SU-DHL-6 (cell line): Measurements from ENCODE around the gene LZTR1.
"Not testable (repeated sequence)": the region's sequence is repeated elsewhere in the genome, so short reads cannot be mapped to it uniquely, and the experiment has no call there.

Experiments used
- H2AFZ ChIP-seq: fragments of 200-600 bp; sonication (generic); 2 replicates; pipeline ENCODE4 v1.6.1; 2014; ENCODE audit warnings: low read depth, mild to moderate bottlenecking, moderate library complexity, mixed read lengths, antibody characterized with exemption, low read length; ENCODE audit not compliant: severe bottlenecking
- H3F3A ChIP-seq: fragments of 200-600 bp; shearing (Covaris generic); 2 replicates; pipeline ENCODE4 v1.6.0; 2016; ENCODE audit warnings: antibody characterized with exemption, mild to moderate bottlenecking; ENCODE audit not compliant: insufficient read depth
- H3K27ac ChIP-seq: fragments of 200-600 bp; sonication (generic); 2 replicates; pipeline ENCODE4 v1.5.1; 2016; ENCODE audit warnings: low read depth, mild to moderate bottlenecking, low read length, moderate library complexity, mixed read lengths
- H3K27me3 ChIP-seq: fragments of 200-600 bp; sonication (generic), shearing (Covaris generic); 2 replicates; pipeline ENCODE4 v1.6.0; 2014; ENCODE audit warnings: mild to moderate bottlenecking, low read length
- H3K36me3 ChIP-seq: fragments of 200-600 bp; sonication (generic); 2 replicates; pipeline ENCODE4 v1.6.1; 2014; ENCODE audit warnings: mild to moderate bottlenecking, low read length, mixed read lengths
- H3K4me2 ChIP-seq: fragments of 300-600, 200-600 bp; shearing (Covaris generic), sonication (generic); 2 replicates; pipeline ENCODE4 v1.6.0; 2014; ENCODE audit warnings: low read length, low read depth, mild to moderate bottlenecking; ENCODE audit not compliant: poor library complexity, severe bottlenecking
- H3K4me3 ChIP-seq: fragments of 200-600 bp; sonication (generic); 2 replicates; pipeline ENCODE4 v1.5.1; 2014; ENCODE audit warnings: antibody characterized with exemption, low read length, mild to moderate bottlenecking, mixed read lengths; ENCODE audit not compliant: insufficient read depth, poor library complexity, severe bottlenecking
- H3K79me2 ChIP-seq: fragments of 200-600 bp; sonication (generic); 2 replicates; pipeline ENCODE4 v1.6.1; 2014; ENCODE audit warnings: mild to moderate bottlenecking, low read length, moderate library complexity; ENCODE audit not compliant: insufficient read depth
- H3K9ac ChIP-seq: fragments of 200-600 bp; sonication (generic); 2 replicates; pipeline ENCODE4 v1.7.0; 2014; ENCODE audit warnings: mild to moderate bottlenecking, low read length
- H3K9me2 ChIP-seq: fragments of 200-600 bp; sonication (generic); replicated peaks from 2 replicates; pipeline ENCODE4 v1.6.1; 2014; ENCODE audit warnings: low read length; ENCODE audit not compliant: insufficient read depth
- H3K9me3 ChIP-seq: fragments of 200-600 bp; sonication (generic); 2 replicates; pipeline ENCODE4 v1.6.1; 2014; ENCODE audit warnings: low read length, mixed read lengths; ENCODE audit not compliant: insufficient read depth
- H4K20me1 ChIP-seq: fragments of 200-600 bp; sonication (generic); 2 replicates; pipeline ENCODE4 v1.6.1; 2014; ENCODE audit warnings: low read depth, mild to moderate bottlenecking, antibody characterized with exemption, low read length, moderate library complexity, mixed read lengths
- EZH2phosphoT487 ChIP-seq: fragments of 200-600 bp; sonication (generic), shearing (Covaris generic); conservative IDR thresholded peaks from 2 replicates; pipeline ENCODE4 v1.6.1; 2018; ENCODE audit warnings: mild to moderate bottlenecking, antibody characterized with exemption, low read length, moderate library complexity, mixed read lengths
- TF ChIP-seq, protein P1 (sequence below): fragments of 200-600 bp; sonication (generic); IDR thresholded peaks from one replicate; pipeline ENCODE4 v1.5.1; 2017; ENCODE audit warnings: antibody characterized with exemption, mild to moderate bottlenecking, low read length, moderate library complexity; ENCODE audit not compliant: insufficient read depth, poor library complexity, severe bottlenecking

LZTR1 gene

DNA sequence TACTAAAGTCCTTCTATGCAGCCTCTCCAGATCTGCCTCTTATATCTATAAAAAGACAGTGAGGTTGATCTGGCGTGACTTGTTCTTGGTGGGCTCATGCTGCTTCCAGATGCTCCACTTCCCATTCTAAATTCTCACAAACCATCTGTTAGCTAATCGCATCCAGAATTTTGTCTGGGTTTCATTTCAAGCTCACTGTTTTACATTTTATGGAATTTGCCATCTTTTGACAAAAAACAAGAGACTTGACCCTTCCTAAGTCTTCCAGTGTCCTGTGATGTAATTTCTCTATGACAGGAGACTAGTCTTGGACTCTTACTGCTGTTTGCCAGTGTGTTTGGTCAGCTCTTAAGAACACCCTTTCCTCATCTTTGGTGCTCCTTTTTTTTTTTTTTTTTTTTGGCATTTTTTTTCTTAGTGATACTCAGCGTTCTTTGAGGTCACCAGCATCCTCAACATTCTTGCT is 41.9 kb upstream of the LZTR1 start:
- Histone ChIP-seq H2AFZ (no peak overlapping the region), H3K4me3 (no peak overlapping the region), H3K9ac (no peak overlapping the region), H3K27me3 (no peaks in the 10 kb centered on the region), H3K4me2 (no peak overlapping the region), H4K20me1 (0 out of 2 replicates have a peak, but pooled peaks cover 3% of the 10 kb centered on the region), H3K27ac (no peak overlapping the region), H3K79me2 (peaks cover 95% of the 10 kb centered on the region), H3K36me3 (no peaks in the 10 kb centered on the region), H3K9me3 (no peaks in the 10 kb centered on the region), H3K9me2 (no peaks in the 10 kb centered on the region), H3F3A (no peaks in the 10 kb centered on the region)
- no peak for TF ChIP-seq EZH2phosphoT487
- TF ChIP-seq, protein P1, sequence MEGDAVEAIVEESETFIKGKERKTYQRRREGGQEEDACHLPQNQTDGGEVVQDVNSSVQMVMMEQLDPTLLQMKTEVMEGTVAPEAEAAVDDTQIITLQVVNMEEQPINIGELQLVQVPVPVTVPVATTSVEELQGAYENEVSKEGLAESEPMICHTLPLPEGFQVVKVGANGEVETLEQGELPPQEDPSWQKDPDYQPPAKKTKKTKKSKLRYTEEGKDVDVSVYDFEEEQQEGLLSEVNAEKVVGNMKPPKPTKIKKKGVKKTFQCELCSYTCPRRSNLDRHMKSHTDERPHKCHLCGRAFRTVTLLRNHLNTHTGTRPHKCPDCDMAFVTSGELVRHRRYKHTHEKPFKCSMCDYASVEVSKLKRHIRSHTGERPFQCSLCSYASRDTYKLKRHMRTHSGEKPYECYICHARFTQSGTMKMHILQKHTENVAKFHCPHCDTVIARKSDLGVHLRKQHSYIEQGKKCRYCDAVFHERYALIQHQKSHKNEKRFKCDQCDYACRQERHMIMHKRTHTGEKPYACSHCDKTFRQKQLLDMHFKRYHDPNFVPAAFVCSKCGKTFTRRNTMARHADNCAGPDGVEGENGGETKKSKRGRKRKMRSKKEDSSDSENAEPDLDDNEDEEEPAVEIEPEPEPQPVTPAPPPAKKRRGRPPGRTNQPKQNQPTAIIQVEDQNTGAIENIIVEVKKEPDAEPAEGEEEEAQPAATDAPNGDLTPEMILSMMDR: no peak

- Histone ChIP-seq H3K4me2 (no peak overlapping the region), H3K9me2 (no peaks in the 10 kb centered on the region), H3K27ac (no peak overlapping the region), H3K4me3 (no peak overlapping the region), H3F3A (no peaks in the 10 kb centered on the region), H3K27me3 (no peaks in the 10 kb centered on the region), H3K9me3 (no peaks in the 10 kb centered on the region), H3K36me3 (no peaks in the 10 kb centered on the region), H4K20me1 (0 out of 2 replicates have a peak, but pooled peaks cover 3% of the 10 kb centered on the region), H3K79me2 (peaks cover 95% of the 10 kb centered on the region), H3K9ac (no peak overlapping the region), H2AFZ (no peak overlapping the region)
- TF ChIP-seq EZH2phosphoT487: no peak
- TF ChIP-seq, protein P1: no peak
These were observed 41.2 kb upstream of the LZTR1 start for GRCh38 chr22:20940904-20941385.

- H3K9ac ChIP-seq, H3K27me3 ChIP-seq, H3K4me3 ChIP-seq, H2AFZ ChIP-seq, H4K20me1 ChIP-seq, H3K9me2 ChIP-seq, H3K27ac ChIP-seq, H3K9me3 ChIP-seq, H3K36me3 ChIP-seq, H3F3A ChIP-seq, H3K4me2 ChIP-seq: not testable (repeated sequence)
- peaks cover 95% of the 10 kb centered on the region for H3K79me2 ChIP-seq
These were observed 39.7 kb upstream of the LZTR1 start for GRCh38 chr22:20942203-20942902.

DNA sequence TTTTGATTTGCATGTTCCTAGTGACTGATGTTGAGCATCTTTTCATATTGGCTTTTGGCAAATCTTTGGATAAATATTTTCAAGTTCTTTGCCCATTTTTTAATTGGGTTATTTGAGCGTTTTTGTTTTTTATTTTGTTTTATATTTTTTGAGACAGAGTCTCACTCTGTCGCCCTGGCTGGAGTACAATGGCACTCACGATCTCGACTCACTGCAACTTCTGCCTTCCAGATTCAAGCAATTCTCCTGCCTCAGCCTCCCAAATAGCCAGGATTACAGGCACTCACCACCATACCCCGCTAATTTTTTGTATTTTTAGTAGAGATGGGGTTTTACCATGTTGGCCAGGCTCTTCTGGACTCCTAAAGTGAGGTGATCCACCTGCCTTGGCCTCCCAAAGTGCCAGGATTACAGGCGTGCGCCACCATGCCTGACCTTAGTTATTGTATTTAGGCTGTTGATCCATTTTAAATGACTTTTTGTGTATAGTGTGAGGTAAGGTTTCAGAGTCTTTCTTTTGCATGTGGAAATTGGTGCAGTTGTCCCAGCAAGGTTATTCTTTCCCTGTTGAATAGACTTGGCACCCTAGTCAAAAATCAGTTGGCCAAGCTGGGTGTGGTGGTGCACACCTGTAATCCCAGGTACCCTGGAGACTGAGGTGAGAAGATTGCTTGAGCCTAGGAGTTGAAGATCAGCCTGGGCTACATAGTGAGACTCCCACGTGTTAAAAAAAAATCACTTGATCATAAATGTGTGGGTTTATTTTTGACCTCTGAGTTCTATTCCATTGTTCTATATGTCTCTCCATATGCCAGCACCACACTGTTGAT is 38.8 kb upstream of the LZTR1 start:
- TF ChIP-seq, protein P1: no peak
- no peak for TF ChIP-seq EZH2phosphoT487
- 0 out of 2 replicates have a peak, but pooled peaks cover 3% of the 10 kb centered on the region for H4K20me1 ChIP-seq
- no peaks in the 10 kb centered on the region for H3K9me3 ChIP-seq
- H3K9ac ChIP-seq: no peak overlapping the region
- H2AFZ ChIP-seq: no peak overlapping the region
- H3K79me2 ChIP-seq: peaks cover 95% of the 10 kb centered on the region
- no peak overlapping the region for H3K4me3 ChIP-seq
- H3K36me3 ChIP-seq: no peaks in the 10 kb centered on the region
- no peak overlapping the region for H3K4me2 ChIP-seq
- H3K27me3 ChIP-seq: no peaks in the 10 kb centered on the region
- H3K27ac ChIP-seq: no peak overlapping the region
- no peaks in the 10 kb centered on the region for H3F3A ChIP-seq
- no peaks in the 10 kb centered on the region for H3K9me2 ChIP-seq
